SK-N-SH treated with all-trans-retinoic acid at 6 μM for 48 hours (cell line): Measurements from ENCODE around the gene ERICH4.

Experiments used
- ATAC-seq: fragments of 200-7000 bp; cut with Tn5 transposase; 3 replicates; pipeline ENCODE4 v1.9.1; 2020; ENCODE audit warnings: mild to moderate bottlenecking, moderate library complexity
- ARNTL ChIP-seq: fragments of 450-650 bp; formaldehyde crosslinking; IDR thresholded peaks from 2 replicates; pipeline ENCODE4 v1.5.0; 2020; ENCODE audit warnings: low read depth, mild to moderate bottlenecking, moderate library complexity, borderline replicate concordance
- BACH2 ChIP-seq: fragments of 250-450 bp; sonication (Bioruptor Pico); IDR thresholded peaks from 2 replicates; pipeline ENCODE4 v1.9.0; 2021; ENCODE audit warnings: mild to moderate bottlenecking, borderline replicate concordance
- ESRRG ChIP-seq: fragments of 250-450 bp; sonication (Bioruptor Pico); IDR thresholded peaks from 2 replicates; pipeline ENCODE4 v1.6.1; 2021; ENCODE audit warnings: mild to moderate bottlenecking
- GLIS3 ChIP-seq: fragments of 250-450 bp; sonication (Bioruptor Pico); IDR thresholded peaks from 2 replicates; pipeline ENCODE4 v1.5.0; 2020; ENCODE audit warnings: mild to moderate bottlenecking, moderate library complexity
- ISL1 ChIP-seq: fragments of 250-450 bp; sonication (Bioruptor Pico); IDR thresholded peaks from 2 replicates; pipeline ENCODE4 v2.1.2; 2022; ENCODE audit warnings: mild to moderate bottlenecking, moderate library complexity
- OSR1 ChIP-seq: fragments of 250-450 bp; sonication (Bioruptor Pico); IDR thresholded peaks from 2 replicates; pipeline ENCODE4 v1.8.0; 2022; ENCODE audit warnings: moderate library complexity, mild to moderate bottlenecking, inconsistent platforms
- PPARA ChIP-seq: fragments of 250-450 bp; sonication (Bioruptor Pico); IDR thresholded peaks from 2 replicates; pipeline ENCODE4 v1.5.0; 2020; ENCODE audit warnings: mild to moderate bottlenecking, borderline replicate concordance
- RARB ChIP-seq: fragments of 250-450 bp; sonication (Bioruptor Pico); IDR thresholded peaks from 2 replicates; pipeline ENCODE4 v1.8.0; 2021; ENCODE audit warnings: mild to moderate bottlenecking, moderate library complexity
- SNAI2 ChIP-seq: fragments of 250-450 bp; sonication (Bioruptor Pico); IDR thresholded peaks from 2 replicates; pipeline ENCODE4 v1.5.0; 2020; ENCODE audit warnings: mild to moderate bottlenecking, moderate library complexity
- TCF4 ChIP-seq: fragments of 250-450 bp; sonication (Bioruptor Pico); IDR thresholded peaks from 2 replicates; pipeline ENCODE4 v1.8.0; 2021; ENCODE audit warnings: mild to moderate bottlenecking, moderate library complexity, borderline replicate concordance
- TOX ChIP-seq: fragments of 250-450 bp; sonication (Bioruptor Pico); IDR thresholded peaks from 2 replicates; pipeline ENCODE4 v1.8.0; 2021; ENCODE audit warnings: mild to moderate bottlenecking, moderate library complexity, borderline replicate concordance
- ZC3H10 ChIP-seq: fragments of 250-450 bp; sonication (Bioruptor Pico); IDR thresholded peaks from 2 replicates; pipeline ENCODE4 v1.5.1; 2021; ENCODE audit warnings: mild to moderate bottlenecking, moderate library complexity
- ZFP3 ChIP-seq: fragments of 250-450 bp; sonication (Bioruptor Pico); IDR thresholded peaks from 2 replicates; pipeline ENCODE4 v1.5.0; 2020; ENCODE audit warnings: mild to moderate bottlenecking, moderate library complexity
- ZFP30 ChIP-seq: fragments of 450-650 bp; formaldehyde crosslinking; IDR thresholded peaks from 2 replicates; pipeline ENCODE4 v1.5.0; 2022; ENCODE audit warnings: mild to moderate bottlenecking, moderate library complexity
- ZNF565 ChIP-seq: fragments of 450-650 bp; formaldehyde crosslinking; conservative IDR thresholded peaks from 2 replicates; pipeline ENCODE4 v1.5.0; 2020; ENCODE audit warnings: low read depth, mild to moderate bottlenecking, moderate library complexity
- ZNF70 ChIP-seq: fragments of 450-650 bp; formaldehyde crosslinking; IDR thresholded peaks from 2 replicates; pipeline ENCODE4 v1.5.0; 2020; ENCODE audit warnings: mild to moderate bottlenecking, moderate library complexity
- ZNF8 ChIP-seq: fragments of 450-650 bp; formaldehyde crosslinking; IDR thresholded peaks from 2 replicates; pipeline ENCODE4 v1.5.0; 2020; ENCODE audit warnings: mild to moderate bottlenecking, moderate library complexity
- TF ChIP-seq, protein P1 (sequence below): fragments of 250-450 bp; sonication (Bioruptor Pico); IDR thresholded peaks from 2 replicates; pipeline ENCODE4 v1.8.0; 2021; ENCODE audit warnings: low read depth, mild to moderate bottlenecking, moderate library complexity, borderline replicate concordance
- TF ChIP-seq, protein P2 (sequence below): fragments of 250-450 bp; sonication (Bioruptor Pico); IDR thresholded peaks from 2 replicates; pipeline ENCODE4 v1.5.1; 2020; ENCODE audit warnings: low read depth, mild to moderate bottlenecking, moderate library complexity
- TF ChIP-seq, protein P3 (sequence below): fragments of 250-450 bp; sonication (Bioruptor Pico); IDR thresholded peaks from 2 replicates; pipeline ENCODE4 v1.5.1; 2021; ENCODE audit warnings: mild to moderate bottlenecking, moderate library complexity
- TF ChIP-seq, protein P4 (sequence below): fragments of 250-450 bp; sonication (Bioruptor Pico); IDR thresholded peaks from 2 replicates; pipeline ENCODE4 v1.5.0; 2020; ENCODE audit warnings: mild to moderate bottlenecking, moderate library complexity

The ERICH4 gene

DNA sequence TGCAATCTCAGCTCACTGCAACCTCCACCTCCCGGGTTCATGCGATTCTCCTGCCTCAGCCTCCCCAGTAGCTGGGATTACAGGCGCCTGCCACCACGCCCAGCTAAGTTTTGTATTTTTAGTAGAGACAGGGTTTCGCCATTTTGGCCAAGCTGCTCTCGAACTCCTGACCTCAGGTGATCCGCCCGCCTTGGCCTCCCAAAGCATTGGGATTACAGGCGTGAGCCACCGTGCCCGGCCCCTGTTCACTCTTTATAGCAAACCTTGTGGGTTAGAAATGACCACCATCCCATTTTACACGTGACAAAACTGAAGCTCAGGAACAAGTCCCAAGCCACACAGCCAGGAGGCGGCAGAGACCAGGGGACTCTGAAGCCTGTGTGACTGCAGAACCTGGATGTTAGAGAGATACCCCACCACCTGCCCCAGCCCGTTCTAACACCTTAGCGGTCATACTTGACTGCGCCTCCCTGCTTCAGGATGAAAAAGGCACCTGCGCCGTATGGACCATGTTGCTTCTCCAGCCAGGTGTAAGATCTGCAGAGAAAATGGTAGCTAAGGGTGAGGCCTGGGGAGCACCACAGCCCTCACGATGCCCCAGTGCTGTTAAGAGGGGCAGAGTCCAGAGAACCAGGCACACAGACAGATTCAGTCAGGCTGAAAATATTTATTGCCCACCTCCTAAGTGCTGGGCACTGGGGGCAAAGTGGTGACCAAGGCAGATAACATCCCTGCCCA is 6.9 kb upstream of the ERICH4 start:
- no peak for ATAC-seq
- TF ChIP-seq, protein P1, sequence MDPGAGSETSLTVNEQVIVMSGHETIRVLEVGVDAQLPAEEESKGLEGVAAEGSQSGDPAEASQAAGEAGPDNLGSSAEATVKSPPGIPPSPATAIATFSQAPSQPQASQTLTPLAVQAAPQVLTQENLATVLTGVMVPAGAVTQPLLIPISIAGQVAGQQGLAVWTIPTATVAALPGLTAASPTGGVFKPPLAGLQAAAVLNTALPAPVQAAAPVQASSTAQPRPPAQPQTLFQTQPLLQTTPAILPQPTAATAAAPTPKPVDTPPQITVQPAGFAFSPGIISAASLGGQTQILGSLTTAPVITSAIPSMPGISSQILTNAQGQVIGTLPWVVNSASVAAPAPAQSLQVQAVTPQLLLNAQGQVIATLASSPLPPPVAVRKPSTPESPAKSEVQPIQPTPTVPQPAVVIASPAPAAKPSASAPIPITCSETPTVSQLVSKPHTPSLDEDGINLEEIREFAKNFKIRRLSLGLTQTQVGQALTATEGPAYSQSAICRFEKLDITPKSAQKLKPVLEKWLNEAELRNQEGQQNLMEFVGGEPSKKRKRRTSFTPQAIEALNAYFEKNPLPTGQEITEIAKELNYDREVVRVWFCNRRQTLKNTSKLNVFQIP (CRISPR knock-in tag): no peak
- TF ChIP-seq, protein P2, sequence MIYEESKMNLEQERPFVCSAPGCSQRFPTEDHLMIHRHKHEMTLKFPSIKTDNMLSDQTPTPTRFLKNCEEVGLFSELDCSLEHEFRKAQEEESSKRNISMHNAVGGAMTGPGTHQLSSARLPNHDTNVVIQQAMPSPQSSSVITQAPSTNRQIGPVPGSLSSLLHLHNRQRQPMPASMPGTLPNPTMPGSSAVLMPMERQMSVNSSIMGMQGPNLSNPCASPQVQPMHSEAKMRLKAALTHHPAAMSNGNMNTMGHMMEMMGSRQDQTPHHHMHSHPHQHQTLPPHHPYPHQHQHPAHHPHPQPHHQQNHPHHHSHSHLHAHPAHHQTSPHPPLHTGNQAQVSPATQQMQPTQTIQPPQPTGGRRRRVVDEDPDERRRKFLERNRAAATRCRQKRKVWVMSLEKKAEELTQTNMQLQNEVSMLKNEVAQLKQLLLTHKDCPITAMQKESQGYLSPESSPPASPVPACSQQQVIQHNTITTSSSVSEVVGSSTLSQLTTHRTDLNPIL (CRISPR knock-in tag): no peak
- TF ChIP-seq, protein P3, sequence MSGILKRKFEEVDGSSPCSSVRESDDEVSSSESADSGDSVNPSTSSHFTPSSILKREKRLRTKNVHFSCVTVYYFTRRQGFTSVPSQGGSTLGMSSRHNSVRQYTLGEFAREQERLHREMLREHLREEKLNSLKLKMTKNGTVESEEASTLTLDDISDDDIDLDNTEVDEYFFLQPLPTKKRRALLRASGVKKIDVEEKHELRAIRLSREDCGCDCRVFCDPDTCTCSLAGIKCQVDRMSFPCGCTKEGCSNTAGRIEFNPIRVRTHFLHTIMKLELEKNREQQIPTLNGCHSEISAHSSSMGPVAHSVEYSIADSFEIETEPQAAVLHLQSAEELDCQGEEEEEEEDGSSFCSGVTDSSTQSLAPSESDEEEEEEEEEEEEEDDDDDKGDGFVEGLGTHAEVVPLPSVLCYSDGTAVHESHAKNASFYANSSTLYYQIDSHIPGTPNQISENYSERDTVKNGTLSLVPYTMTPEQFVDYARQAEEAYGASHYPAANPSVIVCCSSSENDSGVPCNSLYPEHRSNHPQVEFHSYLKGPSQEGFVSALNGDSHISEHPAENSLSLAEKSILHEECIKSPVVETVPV (CRISPR knock-in tag): no peak
- TF ChIP-seq ZNF70 (CRISPR knock-in tag) (no peak), ZFP3 (CRISPR knock-in tag) (no peak), ARNTL (CRISPR knock-in tag) (no peak), ZNF8 (no peak), PPARA (CRISPR knock-in tag) (no peak), ZNF565 (CRISPR knock-in tag) (no peak), OSR1 (CRISPR knock-in tag) (no peak), GLIS3 (CRISPR knock-in tag) (no peak), SNAI2 (CRISPR knock-in tag) (no peak), ESRRG (no peak), TOX (CRISPR knock-in tag) (no peak), RARB (CRISPR knock-in tag) (no peak), ZC3H10 (no peak), ZFP30 (no peak)

DNA sequence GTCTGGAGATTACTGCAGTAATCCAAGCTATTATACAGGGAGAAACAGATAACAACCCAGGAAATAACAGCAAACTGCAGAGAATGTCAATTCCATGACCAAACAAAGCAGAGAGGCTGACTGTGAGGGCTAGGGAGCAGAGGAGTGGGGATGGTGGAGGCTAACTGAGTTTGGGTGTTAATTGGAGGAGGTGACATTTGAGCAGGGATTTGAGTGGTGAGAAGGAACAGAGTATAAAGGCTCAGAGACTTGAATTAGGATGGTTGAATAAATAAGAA is 6.3 kb upstream of the ERICH4 start:
- TF ChIP-seq ZNF8: no peak
- no peak for TF ChIP-seq ZC3H10
- TF ChIP-seq ZFP3 (CRISPR knock-in tag): no peak
- no peak for TF ChIP-seq RARB (CRISPR knock-in tag)
- no peak for TF ChIP-seq SNAI2 (CRISPR knock-in tag)
- no peak for TF ChIP-seq TOX (CRISPR knock-in tag)
- TF ChIP-seq, protein P4, sequence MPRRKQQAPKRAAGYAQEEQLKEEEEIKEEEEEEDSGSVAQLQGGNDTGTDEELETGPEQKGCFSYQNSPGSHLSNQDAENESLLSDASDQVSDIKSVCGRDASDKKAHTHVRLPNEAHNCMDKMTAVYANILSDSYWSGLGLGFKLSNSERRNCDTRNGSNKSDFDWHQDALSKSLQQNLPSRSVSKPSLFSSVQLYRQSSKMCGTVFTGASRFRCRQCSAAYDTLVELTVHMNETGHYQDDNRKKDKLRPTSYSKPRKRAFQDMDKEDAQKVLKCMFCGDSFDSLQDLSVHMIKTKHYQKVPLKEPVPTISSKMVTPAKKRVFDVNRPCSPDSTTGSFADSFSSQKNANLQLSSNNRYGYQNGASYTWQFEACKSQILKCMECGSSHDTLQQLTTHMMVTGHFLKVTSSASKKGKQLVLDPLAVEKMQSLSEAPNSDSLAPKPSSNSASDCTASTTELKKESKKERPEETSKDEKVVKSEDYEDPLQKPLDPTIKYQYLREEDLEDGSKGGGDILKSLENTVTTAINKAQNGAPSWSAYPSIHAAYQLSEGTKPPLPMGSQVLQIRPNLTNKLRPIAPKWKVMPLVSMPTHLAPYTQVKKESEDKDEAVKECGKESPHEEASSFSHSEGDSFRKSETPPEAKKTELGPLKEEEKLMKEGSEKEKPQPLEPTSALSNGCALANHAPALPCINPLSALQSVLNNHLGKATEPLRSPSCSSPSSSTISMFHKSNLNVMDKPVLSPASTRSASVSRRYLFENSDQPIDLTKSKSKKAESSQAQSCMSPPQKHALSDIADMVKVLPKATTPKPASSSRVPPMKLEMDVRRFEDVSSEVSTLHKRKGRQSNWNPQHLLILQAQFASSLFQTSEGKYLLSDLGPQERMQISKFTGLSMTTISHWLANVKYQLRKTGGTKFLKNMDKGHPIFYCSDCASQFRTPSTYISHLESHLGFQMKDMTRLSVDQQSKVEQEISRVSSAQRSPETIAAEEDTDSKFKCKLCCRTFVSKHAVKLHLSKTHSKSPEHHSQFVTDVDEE (CRISPR knock-in tag): no peak
- TF ChIP-seq, protein P2 (CRISPR knock-in tag): no peak
- no peak for ATAC-seq

DNA sequence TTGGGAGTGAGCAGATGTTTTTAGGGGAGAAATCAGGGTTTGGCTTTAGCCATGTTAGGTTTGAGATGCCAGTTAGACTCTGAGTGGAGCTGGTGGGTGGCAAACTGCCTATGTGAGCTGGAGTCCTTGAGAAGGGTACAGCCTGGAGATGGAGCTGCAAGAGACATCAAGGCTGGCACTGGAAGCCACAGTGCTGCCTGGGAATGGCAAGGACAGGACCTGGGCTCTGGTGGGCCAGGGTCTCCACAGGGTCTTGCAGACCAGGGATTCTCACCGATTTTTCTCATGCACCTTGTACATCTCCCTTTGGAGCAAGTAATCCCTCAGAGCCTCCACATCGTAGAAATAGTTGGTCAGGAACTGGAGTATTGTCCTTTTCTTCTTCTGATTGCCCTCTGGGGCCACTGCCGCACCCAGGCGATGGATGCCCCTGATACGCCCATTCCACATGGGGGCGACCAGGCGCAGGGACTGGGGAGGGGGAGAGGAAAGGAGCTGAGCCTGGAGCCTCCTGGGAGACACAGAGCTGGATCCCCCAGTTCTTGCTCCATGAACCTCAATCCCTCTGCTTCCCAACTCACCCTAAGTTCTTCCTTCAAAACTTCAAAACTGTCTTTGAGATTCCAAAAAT is 4.9 kb upstream of the ERICH4 start:
- no peak for ATAC-seq
- no peak for TF ChIP-seq BACH2
- no peak for TF ChIP-seq ZFP3 (CRISPR knock-in tag)
- no peak for TF ChIP-seq ISL1 (CRISPR knock-in tag)
- TF ChIP-seq, protein P3 (CRISPR knock-in tag): no peak
- no peak for TF ChIP-seq ARNTL (CRISPR knock-in tag)
- no peak for TF ChIP-seq GLIS3 (CRISPR knock-in tag)
- TF ChIP-seq ZNF70 (CRISPR knock-in tag): no peak
- no peak for TF ChIP-seq SNAI2 (CRISPR knock-in tag)
- TF ChIP-seq ESRRG: no peak
- TF ChIP-seq PPARA (CRISPR knock-in tag): no peak
- TF ChIP-seq TCF4 (CRISPR knock-in tag): no peak
- no peak for TF ChIP-seq ZNF8
